ENCODE measurements around the gene RAB3GAP2. TPM values are rescaled to one million over a fixed set of nuclear protein-coding genes. Genes with fewer than 3 reads are reported as not detected.
"Not testable (repeated sequence)": the region's sequence is repeated elsewhere in the genome, so short reads cannot be mapped to it uniquely, and the experiment has no call there.

Gene RAB3GAP2
- total RNA-seq, 1 donor from 2014 or later = 56.6 TPM

GRCh38 chr1:220153147-220153546, 119.1 kb downstream of the RAB3GAP2 start:
- intact Hi-C loops (cut with micrococcal nuclease) = no loop called here

- intact Hi-C loops (cut with micrococcal nuclease) = no loop called here
Measured at GRCh38 chr1:220151454-220151853, 120.8 kb downstream of the RAB3GAP2 start.

GRCh38 chr1:220149742-220150141, 122.5 kb downstream of the RAB3GAP2 start:
- intact Hi-C loops (cut with micrococcal nuclease) = no loop called here

- intact Hi-C loops (cut with micrococcal nuclease) = no loop called here
Measured at GRCh38 chr1:220144051-220144450, 128.2 kb downstream of the RAB3GAP2 start.

GRCh38 chr1:220139966-220140365, 132.3 kb downstream of the RAB3GAP2 start:
- intact Hi-C loops (cut with micrococcal nuclease) = no loop called here

GRCh38 chr1:220137019-220137786, 135.1 kb downstream of the RAB3GAP2 start:
- intact Hi-C loops (cut with micrococcal nuclease) = loop anchor here (2.0 kb wide), 1 partner anchor 90 kb away; the partner anchor contains the start of gene EPRS1

GRCh38 chr1:220135755-220136154, 136.5 kb downstream of the RAB3GAP2 start:
- intact Hi-C loops (cut with micrococcal nuclease) = loop anchor here (2.0 kb wide), 1 partner anchor 89 kb away; the partner anchor contains the start of gene EPRS1

- intact Hi-C loops (cut with micrococcal nuclease) = no loop called here
Measured at GRCh38 chr1:220129479-220130210, 142.6 kb downstream of the RAB3GAP2 start.

- intact Hi-C loops (cut with micrococcal nuclease) = no loop called here
Measured at GRCh38 chr1:220127076-220127475, 145.2 kb downstream of the RAB3GAP2 start.

GRCh38 chr1:220124542-220124941, 147.7 kb downstream of the RAB3GAP2 start:
- intact Hi-C loops (cut with micrococcal nuclease) = loop anchor here (1.0 kb wide), 1 partner anchor 133 kb away; no protein-coding TSS in a partner anchor

GRCh38 chr1:220123889-220124288, 148.4 kb downstream of the RAB3GAP2 start:
- intact Hi-C loops (cut with micrococcal nuclease) = loop anchor here (1.0 kb wide), 1 partner anchor 133 kb away; no protein-coding TSS in a partner anchor

GRCh38 chr1:220123066-220123465, 149.2 kb downstream of the RAB3GAP2 start:
- intact Hi-C loops (cut with micrococcal nuclease) = no loop called here

GRCh38 chr1:220121791-220122530, 150.3 kb downstream of the RAB3GAP2 start:
- intact Hi-C loops (cut with micrococcal nuclease) = no loop called here

- intact Hi-C loops (cut with micrococcal nuclease) = no loop called here
Measured at GRCh38 chr1:220119043-220119512, 153.2 kb downstream of the RAB3GAP2 start.

GRCh38 chr1:220113136-220113695, 159.0 kb downstream of the RAB3GAP2 start:
- intact Hi-C loops (cut with micrococcal nuclease) = loop anchor here (1.0 to 2.0 kb wide), 3 partner anchors 18 to 620 kb away; partner anchors contain the start of genes BPNT1 and IARS2

- intact Hi-C loops (cut with micrococcal nuclease) = loop anchor here (2.0 kb wide), 2 partner anchors 18 to 620 kb away; partner anchors contain the start of gene IARS2
Measured at GRCh38 chr1:220112600-220112999, 159.7 kb downstream of the RAB3GAP2 start.

GRCh38 chr1:220110473-220110872, 161.8 kb downstream of the RAB3GAP2 start:
- intact Hi-C loops (cut with micrococcal nuclease) = not testable (repeated sequence)

- intact Hi-C loops (cut with micrococcal nuclease) = loop anchor here (10.0 kb wide), 1 partner anchor 105 kb away; no protein-coding TSS in a partner anchor
Measured at GRCh38 chr1:220099826-220100225, 172.4 kb downstream of the RAB3GAP2 start.

All from T-helper 2 cell treated with Interferon-gamma antibody and Interleukin-4, amounts not matched to agents 100 ng/mL and 5 ng/mL, for 36 hours (primary cell).